RWPE1 (cell line): ENCODE data around the gene SLC9B2.

Source experiments
- CTCF ChIA-PET: fragments of 350-600 bp; sonication (Branson Sonifier 250); formaldehyde crosslinking; extraction: SDS; loops from one replicate; lab custom pipeline; 2021; lab: Yijun Ruan, JAX
- POLR2A ChIA-PET: fragments of 400-600 bp; formaldehyde crosslinking; extraction: SDS; loops from one replicate; lab custom pipeline; 2020; ENCODE audit warnings: antibody characterized with exemption; ENCODE audit not compliant: low non-redundant PET; lab: Yijun Ruan, JAX
- DNase-seq: peaks from one replicate; pipeline ENCODE4 v3.0.0; 2012; ENCODE audit warnings: low spot score
- H3K27ac ChIP-seq: fragments of 450-650 bp; 2 replicates; pipeline ENCODE4 v1.5.1; 2017
- TF ChIP-seq, protein P1 (sequence below): fragments of 450-650 bp; conservative IDR thresholded peaks from 2 replicates; pipeline ENCODE4 v1.5.1; 2017; ENCODE audit warnings: low read depth, mild to moderate bottlenecking

Gene SLC9B2

DNA sequence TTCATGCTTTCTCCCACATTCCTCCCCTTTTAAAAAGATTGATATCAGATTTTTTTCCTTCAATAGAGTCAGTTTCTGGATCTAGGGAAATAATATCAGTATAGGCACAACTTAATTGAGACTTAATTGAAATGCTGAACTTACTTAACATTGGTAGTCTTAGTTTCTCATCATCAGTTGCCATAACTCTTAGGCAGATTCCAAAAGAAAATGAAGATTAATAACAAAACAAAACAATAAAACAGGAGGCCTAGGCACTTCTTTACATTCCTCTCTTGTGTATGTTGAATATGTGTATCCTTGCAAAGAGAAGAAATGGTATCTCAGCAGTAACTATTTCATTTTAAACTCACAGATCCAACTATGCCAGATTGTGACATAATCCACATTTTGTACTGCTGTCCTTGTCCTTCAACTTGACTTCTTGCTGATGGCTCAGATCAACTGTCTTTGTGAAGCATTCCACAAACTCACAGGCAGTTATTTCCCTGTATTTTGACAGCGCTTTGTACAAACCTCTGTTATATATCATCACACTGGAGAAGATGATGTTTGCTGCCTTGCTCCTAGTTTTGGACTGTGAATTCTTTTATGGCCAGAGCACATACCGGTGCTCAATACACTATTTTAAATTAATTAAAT is 9.1 kb upstream of the SLC9B2 start:
- DNase-seq: no peak
- no peak overlapping the region for H3K27ac ChIP-seq
- ChIA-PET POLR2A (no interaction called here), CTCF (no interaction called here)
- TF ChIP-seq, protein P1, sequence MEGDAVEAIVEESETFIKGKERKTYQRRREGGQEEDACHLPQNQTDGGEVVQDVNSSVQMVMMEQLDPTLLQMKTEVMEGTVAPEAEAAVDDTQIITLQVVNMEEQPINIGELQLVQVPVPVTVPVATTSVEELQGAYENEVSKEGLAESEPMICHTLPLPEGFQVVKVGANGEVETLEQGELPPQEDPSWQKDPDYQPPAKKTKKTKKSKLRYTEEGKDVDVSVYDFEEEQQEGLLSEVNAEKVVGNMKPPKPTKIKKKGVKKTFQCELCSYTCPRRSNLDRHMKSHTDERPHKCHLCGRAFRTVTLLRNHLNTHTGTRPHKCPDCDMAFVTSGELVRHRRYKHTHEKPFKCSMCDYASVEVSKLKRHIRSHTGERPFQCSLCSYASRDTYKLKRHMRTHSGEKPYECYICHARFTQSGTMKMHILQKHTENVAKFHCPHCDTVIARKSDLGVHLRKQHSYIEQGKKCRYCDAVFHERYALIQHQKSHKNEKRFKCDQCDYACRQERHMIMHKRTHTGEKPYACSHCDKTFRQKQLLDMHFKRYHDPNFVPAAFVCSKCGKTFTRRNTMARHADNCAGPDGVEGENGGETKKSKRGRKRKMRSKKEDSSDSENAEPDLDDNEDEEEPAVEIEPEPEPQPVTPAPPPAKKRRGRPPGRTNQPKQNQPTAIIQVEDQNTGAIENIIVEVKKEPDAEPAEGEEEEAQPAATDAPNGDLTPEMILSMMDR: no peak

DNA sequence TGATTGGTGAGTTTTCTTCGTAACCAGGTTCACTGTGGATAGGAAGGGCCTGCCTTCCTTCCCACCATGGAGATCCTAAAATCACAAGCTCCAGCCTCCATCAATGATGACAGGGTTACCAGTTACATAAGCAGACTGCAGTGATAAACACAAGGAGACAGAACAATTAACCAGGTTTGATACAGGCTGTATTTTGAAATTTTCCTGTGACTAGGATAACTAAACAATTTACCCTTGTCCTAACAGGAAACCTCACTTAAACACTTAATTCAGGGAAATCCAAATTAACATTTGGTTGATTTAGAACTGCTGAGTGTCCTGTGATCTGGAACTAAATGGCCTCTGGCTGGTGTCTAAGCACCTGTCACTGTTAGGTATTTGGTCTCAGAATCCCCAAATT is 3.1 kb upstream of the SLC9B2 start:
- ChIA-PET CTCF (no interaction called here), POLR2A (no interaction called here)
- TF ChIP-seq, protein P1: no peak
- no peak overlapping the region for H3K27ac ChIP-seq
- DNase-seq: no peak

DNA sequence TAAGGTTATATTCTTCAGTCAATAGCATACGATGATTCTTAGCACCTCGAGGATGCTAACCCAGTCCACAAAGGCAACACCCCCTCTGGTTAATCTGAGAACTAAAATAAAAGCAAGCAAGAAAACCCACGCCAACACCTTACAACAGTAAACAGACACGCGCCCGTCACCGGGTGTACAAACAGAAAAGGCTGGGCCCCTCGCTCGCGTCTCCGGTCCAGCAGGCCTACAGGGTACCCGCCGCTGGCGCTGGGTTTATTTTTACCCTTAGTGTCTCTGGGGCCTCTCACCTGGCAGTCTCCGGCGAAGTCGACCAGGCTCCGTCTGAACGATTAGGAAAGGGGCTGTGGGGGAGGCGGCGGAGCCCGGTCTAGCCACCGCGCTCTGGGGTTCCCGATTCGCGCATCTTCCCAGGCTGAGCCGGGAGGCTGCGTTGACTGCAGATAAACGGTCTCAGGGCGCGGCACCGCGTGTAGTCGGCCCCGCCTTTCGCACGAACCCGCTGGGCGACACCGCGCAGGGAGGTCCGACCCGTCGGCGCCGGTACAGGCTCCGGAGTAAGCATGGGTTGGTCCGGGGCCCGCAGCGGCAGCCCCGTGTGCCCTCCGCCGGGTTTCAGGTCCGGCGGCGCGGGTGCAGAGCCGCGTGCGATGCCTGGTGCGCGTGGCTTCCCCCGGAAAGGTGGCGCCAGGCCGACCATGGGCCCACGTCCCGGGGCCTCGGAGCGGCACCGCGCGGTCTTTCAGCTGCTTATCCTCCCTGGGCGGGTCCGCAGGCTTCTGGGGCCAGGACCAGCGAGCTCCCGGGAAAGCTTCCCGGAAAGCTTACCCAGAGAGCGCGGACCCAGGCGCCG is 441 bp downstream of the SLC9B2 start:
- H3K27ac ChIP-seq: peak overlapping the region; percentile 85
- ChIA-PET POLR2A (interaction anchor here (0.6 kb wide), 1 partner anchor 520 kb away, joined by 3 read pairs; no protein-coding TSS in a partner anchor), CTCF (interaction anchor here (0.6 kb wide), 2 partner anchors 16 to 59 kb away, joined by 3 read pairs; no protein-coding TSS in a partner anchor)
- peak; percentile 55 for DNase-seq
- TF ChIP-seq, protein P1: no peak

DNA sequence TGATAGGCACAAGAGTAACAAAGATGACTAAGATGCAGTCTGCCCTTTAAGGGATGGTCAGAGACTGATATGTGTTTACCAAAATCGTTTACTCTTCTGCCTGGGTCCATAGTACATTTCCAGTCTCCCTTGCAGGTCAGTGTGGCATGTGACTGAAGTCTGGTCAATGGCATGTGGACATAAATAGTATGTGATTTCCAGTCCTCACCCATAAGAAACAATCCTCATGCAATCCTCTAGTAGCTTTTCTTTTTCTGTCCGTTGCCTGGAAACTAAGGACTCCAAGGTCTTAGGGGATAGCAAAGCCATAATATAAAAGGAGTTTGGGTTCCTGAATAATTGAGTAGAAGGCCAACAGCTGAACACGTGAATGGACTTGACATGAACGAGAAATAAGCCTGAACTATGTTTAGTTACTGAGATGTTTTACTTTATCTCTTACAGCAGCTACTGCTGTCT is 1.1 kb downstream of the SLC9B2 start:
- ChIA-PET CTCF (interaction anchor here (0.6 kb wide), 2 partner anchors 16 to 58 kb away, joined by 3 read pairs; no protein-coding TSS in a partner anchor), POLR2A (interaction anchor here (0.6 kb wide), 1 partner anchor 520 kb away, joined by 3 read pairs; no protein-coding TSS in a partner anchor)
- DNase-seq: no peak
- TF ChIP-seq, protein P1: no peak
- H3K27ac ChIP-seq: peak overlapping the region; percentile 85

DNA sequence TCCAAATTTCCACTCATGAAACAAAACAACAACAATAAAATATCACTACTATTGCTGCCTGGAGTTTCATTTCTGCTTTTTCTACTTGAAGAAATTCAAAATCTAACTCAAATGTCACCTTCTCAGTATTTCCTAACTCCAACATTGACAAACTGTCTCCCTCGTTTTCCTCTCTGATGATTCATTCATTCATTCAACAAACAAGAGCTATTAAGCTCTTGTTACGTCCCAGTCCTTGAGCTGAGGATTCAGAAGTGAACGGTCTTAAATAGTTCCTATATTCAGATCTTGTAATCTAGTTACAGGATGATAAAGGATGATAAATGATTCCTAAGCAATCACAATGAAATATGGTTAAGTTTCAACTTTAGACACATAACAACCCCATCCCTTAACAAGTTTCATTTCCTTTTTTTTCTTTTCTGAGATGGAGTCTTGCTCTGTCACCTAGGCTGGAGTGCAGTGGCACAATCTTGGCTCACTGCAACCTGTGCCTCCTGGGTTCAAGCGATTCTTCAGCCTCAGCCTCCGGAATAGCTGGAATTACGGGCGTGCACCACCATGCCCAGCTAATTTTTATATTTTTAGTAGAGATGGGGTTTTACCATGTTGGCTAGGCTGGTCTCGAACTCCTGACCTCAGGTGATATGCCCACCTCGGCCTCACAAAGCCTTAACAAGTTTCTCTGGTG is 1.7 kb downstream of the SLC9B2 start:
- TF ChIP-seq, protein P1: no peak
- CTCF ChIA-PET: interaction anchor here (0.6 to 1.1 kb wide), 2 partner anchors 15 to 25 kb away, joined by 3 read pairs; no protein-coding TSS in a partner anchor
- POLR2A ChIA-PET: no interaction called here
- DNase-seq: no peak
- H3K27ac ChIP-seq: no peak overlapping the region
